IMR-90 (cell line): Measurements from ENCODE around the gene RBMS2. TPM values are rescaled to one million over a fixed set of nuclear protein-coding genes. Genes with fewer than 3 reads are reported as not detected.

Experiments
- ATAC-seq: fragments of 200-7000 bp; cut with Tn5 transposase; 2 replicates; pipeline ENCODE4 v1.9.1; 2020; ENCODE audit warnings: low read depth, mild to moderate bottlenecking, moderate library complexity
- BruUV-seq: library from RNA; stranded (reverse); fragments of 400-500 nt; replicated peaks from 2 replicates; lab custom pipeline; 2021; lab: Mats Ljungman, UMichigan
- CTCF ChIA-PET: fragments of 300-600 bp; formaldehyde crosslinking; extraction: SDS; loops from one replicate; lab custom pipeline; 2021; ENCODE audit warnings: antibody characterized with exemption; lab: Yijun Ruan, JAX
- POLR2A ChIA-PET: fragments of 300-600 bp; sonication (Branson Sonifier 250); formaldehyde crosslinking; loops from one replicate; lab custom pipeline; 2022; ENCODE audit warnings: antibody characterized with exemption; ENCODE audit not compliant: unreplicated experiment; lab: Charles Lee
- DNase-seq: peaks from one replicate; pipeline ENCODE4 v3.0.0; 2013
- H2AFZ ChIP-seq: replicated peaks from 2 replicates; pipeline ENCODE3; 2013; ENCODE audit warnings: low read length, mild to moderate bottlenecking; ENCODE audit not compliant: poor library complexity
- H2AK5ac ChIP-seq: 2 replicates; pipeline ENCODE4 v1.6.1; 2013; ENCODE audit warnings: low read depth, low read length, inconsistent platforms
- H2AK9ac ChIP-seq: replicated peaks from 2 replicates; pipeline ENCODE3; 2013; ENCODE audit warnings: mild to moderate bottlenecking, low read depth, low read length, moderate library complexity; ENCODE audit not compliant: poor library complexity
- H2BK120ac ChIP-seq: 2 replicates; pipeline ENCODE4 v1.6.1; 2013; ENCODE audit warnings: low read depth, low read length, inconsistent platforms
- H2BK15ac ChIP-seq: 3 replicates; pipeline ENCODE4 v1.6.1; 2013; ENCODE audit warnings: low read depth, low read length, inconsistent platforms
- H2BK20ac ChIP-seq: 2 replicates; pipeline ENCODE4 v1.6.1; 2013; ENCODE audit warnings: low read depth, mild to moderate bottlenecking, inconsistent platforms, low read length, moderate library complexity
- H2BK5ac ChIP-seq: 2 replicates; pipeline ENCODE4 v1.6.1; 2013; ENCODE audit warnings: mild to moderate bottlenecking, low read depth, low read length, inconsistent platforms; ENCODE audit not compliant: poor library complexity, severe bottlenecking
- H3K14ac ChIP-seq: replicated peaks from 2 replicates; pipeline ENCODE4 v1.6.1; 2013; ENCODE audit warnings: low read depth, low read length, inconsistent platforms
- H3K18ac ChIP-seq: 2 replicates; pipeline ENCODE4 v1.6.1; 2013; ENCODE audit warnings: low read depth, low read length, control low read depth
- H3K23ac ChIP-seq: 2 replicates; pipeline ENCODE4 v1.6.1; 2013; ENCODE audit warnings: low read depth, low read length, inconsistent platforms
- H3K27ac ChIP-seq: 2 replicates; pipeline ENCODE4 v1.5.1; 2013; ENCODE audit warnings: mild to moderate bottlenecking, control low read depth, low read length; ENCODE audit not compliant: insufficient read depth
- H3K27me3 ChIP-seq: 2 replicates; pipeline ENCODE4 v1.6.1; 2013; ENCODE audit warnings: low read length; ENCODE audit not compliant: control insufficient read depth, insufficient read depth
- H3K36me3 ChIP-seq: 2 replicates; pipeline ENCODE4 v1.6.1; 2013; ENCODE audit warnings: low read length, mixed read lengths; ENCODE audit not compliant: control insufficient read depth, insufficient read depth
- H3K4ac ChIP-seq: 2 replicates; pipeline ENCODE4 v1.6.1; 2013; ENCODE audit warnings: low read depth, low read length, inconsistent platforms
- H3K4me1 ChIP-seq: 2 replicates; pipeline ENCODE4 v1.6.1; 2013; ENCODE audit warnings: low read length, mixed read lengths; ENCODE audit not compliant: control insufficient read depth, insufficient read depth
- H3K4me2 ChIP-seq: 2 replicates; pipeline ENCODE4 v1.6.1; 2013; ENCODE audit warnings: low read depth, mild to moderate bottlenecking, control low read depth, low read length, moderate library complexity
- H3K4me3 ChIP-seq: 2 replicates; pipeline ENCODE4 v1.5.1; 2013; ENCODE audit warnings: low read depth, mild to moderate bottlenecking, control low read depth, low read length, moderate library complexity; ENCODE audit not compliant: insufficient read depth
- H3K56ac ChIP-seq: 2 replicates; pipeline ENCODE4 v1.6.1; 2013; ENCODE audit warnings: low read length, inconsistent platforms; ENCODE audit not compliant: insufficient read depth; ENCODE audit errors: extremely low read depth
- H3K79me1 ChIP-seq, 2 experiments: 2 replicates each; pipeline ENCODE4 v1.6.1; 2013; ENCODE audit warnings: low read length in 2 of 2, inconsistent platforms in 1 of 2, low read depth in 1 of 2
- H3K9ac ChIP-seq: 2 replicates; pipeline ENCODE4 v1.6.1; 2013; ENCODE audit warnings: low read depth, low read length, control low read depth
- H3K9me1 ChIP-seq: 2 replicates; pipeline ENCODE4 v1.6.1; 2013; ENCODE audit warnings: low read length, inconsistent platforms; ENCODE audit not compliant: insufficient read depth
- H3K9me3 ChIP-seq: 2 replicates; pipeline ENCODE4 v1.6.1; 2013; ENCODE audit warnings: low read length; ENCODE audit not compliant: control insufficient read depth, insufficient read depth
- H4K20me1 ChIP-seq: 2 replicates; pipeline ENCODE4 v1.6.1; 2013; ENCODE audit warnings: low read length, inconsistent platforms; ENCODE audit not compliant: insufficient read depth
- H4K5ac ChIP-seq: 2 replicates; pipeline ENCODE4 v1.6.1; 2013; ENCODE audit warnings: mild to moderate bottlenecking, low read depth, low read length, control low read depth
- H4K8ac ChIP-seq, 2 experiments: 2 replicates each; pipeline ENCODE4 v1.6.1; 2013; ENCODE audit warnings: low read depth in 2 of 2, low read length in 2 of 2, control low read depth in 1 of 2, inconsistent platforms in 1 of 2
- H4K91ac ChIP-seq: 2 replicates; pipeline ENCODE4 v1.6.1; 2013; ENCODE audit warnings: low read depth, low read length, inconsistent platforms; ENCODE audit not compliant: insufficient read depth
- MAFK ChIP-seq: IDR thresholded peaks from 2 replicates; pipeline ENCODE4 v1.6.1; 2012; ENCODE audit warnings: low read depth, low read length, improper control_type of control experiment
- MAZ ChIP-seq: IDR thresholded peaks from 2 replicates; pipeline ENCODE4 v1.6.1; 2012; ENCODE audit warnings: low read depth, mild to moderate bottlenecking, low read length, improper control_type of control experiment, moderate library complexity, borderline replicate concordance
- MXI1 ChIP-seq: IDR thresholded peaks from 2 replicates; pipeline ENCODE4 v1.6.1; 2012; ENCODE audit warnings: low read depth, mild to moderate bottlenecking, low read length, moderate library complexity, borderline replicate concordance
- POLR2A ChIP-seq: IDR thresholded peaks from 2 replicates; pipeline ENCODE4 v1.6.1; 2012; ENCODE audit warnings: mild to moderate bottlenecking, low read depth, low read length
- RAD21 ChIP-seq: IDR thresholded peaks from 2 replicates; pipeline ENCODE4 v1.6.1; 2012; ENCODE audit warnings: low read length, improper control_type of control experiment
- WGBS, 2 experiments: methylation state at CpG; one replicate each; pipeline versions ENCODE4 v1.1.5 to v1.1.7; 2013; ENCODE audit warnings: missing lambda C conversion rate in 2 of 2; ENCODE audit not compliant: insufficient read length in 1 of 2; ENCODE audit errors: extremely low coverage in 2 of 2; 5-methylcytosine and 5-hydroxymethylcytosine counted together
- dilution Hi-C: fragments of 300-500 bp; cut with HindIII; formaldehyde crosslinking; loops from one replicate; pipeline ENCODE4 v1.14.3; 2018; ENCODE audit warnings: low sequenced_read_pairs; ENCODE audit not compliant: unreplicated experiment
- in situ Hi-C: fragments of 300-500 bp; cut with MboI; formaldehyde crosslinking; loops from 3 replicates; pipeline ENCODE4 v1.14.3; 2019; ENCODE audit warnings: low sequenced_read_pairs, inconsistent platforms, mixed read lengths
- intact Hi-C: fragments of 100-400 bp; cut with micrococcal nuclease; formaldehyde crosslinking; loops from 2 replicates; pipeline ENCODE4 v1.10.0; 2022
- polyA plus RNA-seq, 3 experiments: library from polyadenylated mRNA; depleted of rRNA; stranded (reverse); fragments of >200 nt; gene quantifications; 2 replicates each; pipeline ENCODE4 v1.2.3, GENCODE V29; 2012; ENCODE audit warnings: low replicate concordance in 1 of 3
- total RNA-seq: library from RNA; depleted of rRNA; stranded (reverse); fragments of >200 nt; gene quantifications from 2 replicates; pipeline ENCODE4 v1.2.3, GENCODE V29; 2012

Gene RBMS2
- total and polyA plus RNA-seq, 2 of the 4 experiments (the other 2 are of a cell fraction), result 38.0 to 43.6 TPM

GRCh38 chr12:56635806-56636674 lies 114.4 kb downstream of the RBMS2 start:
- Histone ChIP-seq H2AK5ac (peak overlapping the region; percentile 98), H4K8ac (peak overlapping the region; percentile 69 to 98), H3K9me3 (no peaks in the 10 kb centered on the region), H3K79me1 (peaks cover 16 to 51% of the 10 kb centered on the region in 2 experiments), H4K20me1 (peaks cover 43% of the 10 kb centered on the region), H3K9ac (peak overlapping the region; percentile 90), H3K23ac (peak overlapping the region; percentile 98), H4K91ac (peak overlapping the region; percentile 98), H2BK120ac (peak overlapping the region; percentile 85), H3K27me3 (no peaks in the 10 kb centered on the region), H3K36me3 (peaks cover 22% of the 10 kb centered on the region), H3K9me1 (peaks cover 14% of the 10 kb centered on the region), H3K4me3 (peak overlapping the region; percentile 69), H3K14ac (peak overlapping the region; percentile 91), H2AFZ (peak overlapping the region; percentile 96), H2BK20ac (peak overlapping the region; percentile 59), H3K56ac (peak overlapping the region; percentile 94), H2BK15ac (peak overlapping the region; percentile 72; the same call in 2 of the 3 replicates), H3K4me1 (peaks cover 10% of the 10 kb centered on the region), H3K18ac (peak overlapping the region; percentile 60), H3K4ac (peak overlapping the region; percentile 98), H4K5ac (peak overlapping the region; percentile 74), H3K4me2 (peak overlapping the region; percentile 94), H2AK9ac (peak overlapping the region; percentile 100), H2BK5ac (peak overlapping the region; percentile 87), H3K27ac (peak overlapping the region; percentile 84)
- no TSS peak for BruUV-seq
- ATAC-seq (peak; percentile 73), DNase-seq (peak; percentile 80)
- 2% methylated on average over 10 of the region's 20 CpGs; no CpG with 5 or more reads in 1 of the 2 experiments for WGBS, 2 experiments
- ChIA-PET CTCF (interaction anchor here (0.6 to 2.5 kb wide), 34 partner anchors 8 to 435 kb away, joined by 3 to 27 read pairs (median 4); partner anchors contain the start of genes ATP5F1B, NACA, PTGES3 and RBMS2), POLR2A (interaction anchor here (1.0 to 1.4 kb wide), 7 partner anchors 8 to 115 kb away, joined by 3 to 7 read pairs (median 5); partner anchors contain the start of genes ATP5F1B, NACA, PTGES3 and RBMS2)
- intact Hi-C loops (loop anchor here (1.0 to 5.0 kb wide), 3 partner anchors 39 to 123 kb away; partner anchors contain the start of gene NACA), dilution Hi-C loops (no loop called here), in situ Hi-C loops (loop anchor here (10.0 kb wide), 1 partner anchor 369 kb away; the partner anchor contains the start of gene ZBTB39)
- TF ChIP-seq MAZ (peak; percentile 90; the same call in 1 of the 2 replicates), RAD21 (no peak), POLR2A (peak; percentile 22; the same call in 1 of the 2 replicates), MXI1 (peak; percentile 25; the same call in 1 of the 2 replicates), MAFK (peak; percentile 46; the same call in 1 of the 2 replicates)
